ENCODE data around the gene RAB40C.

GRCh38 chr16:574021-574760 is 15.7 kb upstream of the RAB40C start:
- TF ChIP-seq CTCF (IDR thresholded peaks at IDR 0.05; ENCODE audit: low read depth, low read length) (no peak), EZH2phosphoT487 (IDR thresholded peaks at IDR 0.05; ENCODE audit: low read depth) (no peak)
